Neuronal stem cell (in vitro differentiated cells): Measurements from ENCODE around the gene SHF.

ENCODE experiments used
- DNase-seq: peaks from one replicate; pipeline ENCODE4 v3.0.0-alpha.2; 2013; ENCODE audit warnings: low spot score
- H2AFZ ChIP-seq: one replicate; pipeline ENCODE4 v1.6.1; 2013; ENCODE audit warnings: mild to moderate bottlenecking, low read length, inconsistent platforms
- H2AK5ac ChIP-seq: 2 replicates; pipeline ENCODE4 v1.6.1; 2013; ENCODE audit warnings: low read depth, mild to moderate bottlenecking, inconsistent platforms, low read length, moderate library complexity, mixed read lengths
- H2BK120ac ChIP-seq: 2 replicates; pipeline ENCODE4 v1.6.1; 2013; ENCODE audit warnings: low read depth, mild to moderate bottlenecking, inconsistent platforms, low read length, moderate library complexity, mixed read lengths
- H2BK12ac ChIP-seq: one replicate; pipeline ENCODE4 v1.6.1; 2013; ENCODE audit warnings: low read length, inconsistent platforms
- H2BK15ac ChIP-seq: 2 replicates; pipeline ENCODE4 v1.6.1; 2013; ENCODE audit warnings: mild to moderate bottlenecking, low read length, inconsistent platforms, mixed read lengths
- H2BK5ac ChIP-seq: one replicate; pipeline ENCODE4 v1.6.1; 2013; ENCODE audit warnings: inconsistent platforms, mild to moderate bottlenecking, low read length, moderate library complexity
- H3K14ac ChIP-seq: one replicate; pipeline ENCODE4 v1.6.1; 2013; ENCODE audit warnings: low read length, inconsistent platforms
- H3K18ac ChIP-seq: 2 replicates; pipeline ENCODE4 v1.6.1; 2013; ENCODE audit warnings: low read length, inconsistent platforms
- H3K23ac ChIP-seq: 2 replicates; pipeline ENCODE4 v1.6.1; 2013; ENCODE audit warnings: low read depth, mild to moderate bottlenecking, mixed read lengths, low read length, inconsistent platforms; ENCODE audit not compliant: poor library complexity
- H3K27ac ChIP-seq: replicated peaks from 3 replicates; pipeline ENCODE4 v1.5.1; 2013; ENCODE audit warnings: low read length, inconsistent platforms
- H3K27me3 ChIP-seq, 3 experiments: 2 replicates each; pipeline ENCODE4 v1.6.1; 2013; ENCODE audit warnings: low read length in 3 of 3, mild to moderate bottlenecking in 2 of 3, inconsistent platforms in 1 of 3, low read depth in 1 of 3, mixed read lengths in 1 of 3, moderate library complexity in 1 of 3; ENCODE audit not compliant: control insufficient read depth in 3 of 3, insufficient read depth in 3 of 3
- H3K36me3 ChIP-seq, 2 donors: replicated peaks in 1 of 2; 2 replicates each; pipeline ENCODE4 v1.6.1; 2013; ENCODE audit warnings: low read length in 2 of 2; ENCODE audit not compliant: control insufficient read depth in 2 of 2, insufficient read depth in 2 of 2
- H3K4ac ChIP-seq: 2 replicates; pipeline ENCODE4 v1.6.1; 2013; ENCODE audit warnings: inconsistent platforms, mild to moderate bottlenecking, low read length, moderate library complexity
- H3K4me1 ChIP-seq, 2 donors: 1 replicate in 1 of 2; 2 replicates in 1 of 2; pipeline ENCODE4 v1.6.1; 2013; ENCODE audit warnings: low read length in 2 of 2, low read depth in 1 of 2; ENCODE audit not compliant: control insufficient read depth in 2 of 2, insufficient read depth in 1 of 2
- H3K4me2 ChIP-seq: one replicate; pipeline ENCODE4 v1.6.1; 2013; ENCODE audit warnings: mild to moderate bottlenecking, low read length, inconsistent platforms; ENCODE audit not compliant: insufficient read depth, poor library complexity, severe bottlenecking
- H3K4me3 ChIP-seq, 2 donors: 2 replicates each; pipeline ENCODE4 v1.5.1; 2013; ENCODE audit warnings: low read length in 2 of 2, mild to moderate bottlenecking in 2 of 2, inconsistent platforms in 1 of 2, moderate library complexity in 1 of 2
- H3K79me1 ChIP-seq: one replicate; pipeline ENCODE4 v1.6.1; 2013; ENCODE audit warnings: low read depth, mild to moderate bottlenecking, inconsistent platforms, low read length, moderate library complexity
- H3K9ac ChIP-seq: one replicate; pipeline ENCODE4 v1.6.1; 2013; ENCODE audit warnings: mild to moderate bottlenecking, low read depth, low read length, inconsistent platforms; ENCODE audit not compliant: poor library complexity
- H3K9me3 ChIP-seq, 2 donors: replicated peaks in 1 of 2; 2 replicates each; pipeline versions ENCODE3 to v1.6.1; 2013; ENCODE audit warnings: low read length in 2 of 2, mild to moderate bottlenecking in 2 of 2, inconsistent platforms in 1 of 2, low read depth in 1 of 2, mixed read lengths in 1 of 2, moderate library complexity in 1 of 2; ENCODE audit not compliant: control insufficient read depth in 2 of 2, insufficient read depth in 1 of 2
- H4K8ac ChIP-seq: one replicate; pipeline ENCODE4 v1.6.1; 2013; ENCODE audit warnings: low read depth, mild to moderate bottlenecking, inconsistent platforms, low read length, moderate library complexity
- H4K91ac ChIP-seq: one replicate; pipeline ENCODE4 v1.6.1; 2013; ENCODE audit warnings: low read length, low read depth, mild to moderate bottlenecking, inconsistent platforms; ENCODE audit not compliant: poor library complexity
- WGBS, 2 donors: extraction: QIAGEN DNeasy Blood & Tissue Kit; methylation state at CpG; one replicate each; pipeline ENCODE4 v1.1.7; 2013; ENCODE audit warnings: missing lambda C conversion rate in 2 of 2, mixed read lengths in 1 of 2; ENCODE audit not compliant: insufficient read length in 2 of 2, insufficient replicate concordance in 1 of 2; ENCODE audit errors: extremely low coverage in 2 of 2; 5-methylcytosine and 5-hydroxymethylcytosine counted together

The SHF gene

DNA sequence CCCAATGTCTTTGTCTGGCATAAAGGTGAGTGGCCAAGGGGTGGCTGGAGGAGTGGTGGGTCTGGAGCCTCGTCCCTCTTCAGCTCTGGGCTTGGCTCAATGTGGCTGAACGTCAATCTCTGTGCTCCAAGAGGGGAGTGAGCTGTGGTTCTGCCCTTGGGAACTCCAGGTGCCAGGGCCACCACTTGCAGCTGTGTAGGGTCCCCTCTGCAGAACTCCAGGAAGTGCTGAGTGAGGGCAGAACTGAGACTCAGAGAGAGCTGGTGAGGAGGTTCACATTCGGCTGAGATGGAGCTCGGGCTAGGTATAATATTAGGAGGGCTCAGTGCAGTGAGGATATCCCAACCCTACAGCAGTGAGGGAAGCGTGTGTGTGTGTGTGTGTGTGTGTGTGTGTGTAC, 46.4 kb downstream of the SHF start:
- Histone ChIP-seq H2BK15ac (no peak overlapping the region), H3K4me2 (no peak overlapping the region), H3K4me3 (no peak overlapping the region), H3K36me3 (no peaks in the 10 kb centered on the region), H3K4ac (no peak overlapping the region), H3K14ac (no peak overlapping the region), H3K27me3 (peaks cover 2 to 79% (median 5%) of the 10 kb centered on the region in 3 experiments), H3K27ac (no peak overlapping the region), H2AFZ (no peak overlapping the region), H3K4me1 (no peaks in the 10 kb centered on the region), H4K91ac (no peak overlapping the region), H3K23ac (no peak overlapping the region), H3K9me3 (no peaks in the 10 kb centered on the region), H2BK12ac (no peak overlapping the region), H4K8ac (no peak overlapping the region), H2AK5ac (no peak overlapping the region), H3K9ac (no peak overlapping the region), H3K79me1 (no peaks in the 10 kb centered on the region), H2BK120ac (no peak overlapping the region), H2BK5ac (no peak overlapping the region), H3K18ac (no peak overlapping the region)
- DNase-seq, result no peak
- no CpG with 5 or more reads among the region's 5 CpGs for WGBS, 2 donors

- Histone ChIP-seq H3K4me1 (no peaks in the 10 kb centered on the region), H3K18ac (no peak overlapping the region), H2BK15ac (no peak overlapping the region), H3K23ac (no peak overlapping the region), H3K9ac (no peak overlapping the region), H2BK12ac (no peak overlapping the region), H3K4me3 (no peak overlapping the region), H3K27me3 (peaks cover 2 to 84% (median 11%) of the 10 kb centered on the region in 3 experiments), H3K9me3 (no peaks in the 10 kb centered on the region), H2BK120ac (no peak overlapping the region), H2AFZ (no peak overlapping the region), H4K8ac (no peak overlapping the region), H4K91ac (no peak overlapping the region), H2AK5ac (no peak overlapping the region), H3K27ac (no peak overlapping the region), H2BK5ac (no peak overlapping the region), H3K14ac (no peak overlapping the region), H3K4me2 (no peak overlapping the region), H3K79me1 (no peaks in the 10 kb centered on the region), H3K4ac (no peak overlapping the region), H3K36me3 (no peaks in the 10 kb centered on the region)
- no CpG with 5 or more reads among the region's 10 CpGs for WGBS, 2 donors
- DNase-seq, result no peak
These were observed 47.1 kb downstream of the SHF start for GRCh38 chr15:45140557-45141250.

DNA sequence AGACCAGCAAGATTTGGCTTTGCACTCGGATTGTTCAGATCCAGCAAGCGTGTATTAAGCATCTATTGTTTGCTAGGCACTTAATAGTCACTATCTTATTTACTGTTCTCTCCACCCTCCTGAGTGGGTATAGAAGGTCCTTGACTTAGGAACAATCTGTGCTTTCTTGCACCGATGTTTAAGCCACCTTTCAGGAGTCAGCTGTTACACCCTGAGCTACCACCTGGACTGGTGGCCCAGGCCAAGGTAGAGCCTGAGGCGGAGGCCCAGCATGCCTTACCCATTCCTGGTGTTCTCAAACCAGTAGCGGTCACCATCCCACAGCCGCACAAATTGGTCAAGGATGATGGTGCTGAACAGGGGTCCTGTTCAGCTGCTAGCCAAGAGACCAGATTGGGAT, 48.0 kb downstream of the SHF start:
- H2BK15ac ChIP-seq, result no peak overlapping the region
- H2BK120ac ChIP-seq, result no peak overlapping the region
- H3K4me2 ChIP-seq, result no peak overlapping the region
- H2BK5ac ChIP-seq, result no peak overlapping the region
- peaks cover 6 to 86% (median 18%) of the 10 kb centered on the region in 3 experiments for H3K27me3 ChIP-seq
- no peak overlapping the region for H3K18ac ChIP-seq
- no peaks in the 10 kb centered on the region for H3K4me1 ChIP-seq
- WGBS, 2 donors, result no CpG with 5 or more reads among the region's 6 CpGs
- no peak overlapping the region for H4K8ac ChIP-seq
- H3K14ac ChIP-seq, result no peak overlapping the region
- H3K9me3 ChIP-seq, result peaks cover 0 to 2% of the 10 kb centered on the region in 2 donors
- H3K27ac ChIP-seq, result no peak overlapping the region
- DNase-seq, result no peak
- no peak overlapping the region for H3K23ac ChIP-seq
- H2AFZ ChIP-seq, result no peak overlapping the region
- H2AK5ac ChIP-seq, result no peak overlapping the region
- no peak overlapping the region for H2BK12ac ChIP-seq
- H3K36me3 ChIP-seq, result no peaks in the 10 kb centered on the region
- no peak overlapping the region for H3K9ac ChIP-seq
- no peak overlapping the region for H3K4ac ChIP-seq
- no peaks in the 10 kb centered on the region for H3K79me1 ChIP-seq
- H4K91ac ChIP-seq, result no peak overlapping the region
- no peak overlapping the region for H3K4me3 ChIP-seq

DNA sequence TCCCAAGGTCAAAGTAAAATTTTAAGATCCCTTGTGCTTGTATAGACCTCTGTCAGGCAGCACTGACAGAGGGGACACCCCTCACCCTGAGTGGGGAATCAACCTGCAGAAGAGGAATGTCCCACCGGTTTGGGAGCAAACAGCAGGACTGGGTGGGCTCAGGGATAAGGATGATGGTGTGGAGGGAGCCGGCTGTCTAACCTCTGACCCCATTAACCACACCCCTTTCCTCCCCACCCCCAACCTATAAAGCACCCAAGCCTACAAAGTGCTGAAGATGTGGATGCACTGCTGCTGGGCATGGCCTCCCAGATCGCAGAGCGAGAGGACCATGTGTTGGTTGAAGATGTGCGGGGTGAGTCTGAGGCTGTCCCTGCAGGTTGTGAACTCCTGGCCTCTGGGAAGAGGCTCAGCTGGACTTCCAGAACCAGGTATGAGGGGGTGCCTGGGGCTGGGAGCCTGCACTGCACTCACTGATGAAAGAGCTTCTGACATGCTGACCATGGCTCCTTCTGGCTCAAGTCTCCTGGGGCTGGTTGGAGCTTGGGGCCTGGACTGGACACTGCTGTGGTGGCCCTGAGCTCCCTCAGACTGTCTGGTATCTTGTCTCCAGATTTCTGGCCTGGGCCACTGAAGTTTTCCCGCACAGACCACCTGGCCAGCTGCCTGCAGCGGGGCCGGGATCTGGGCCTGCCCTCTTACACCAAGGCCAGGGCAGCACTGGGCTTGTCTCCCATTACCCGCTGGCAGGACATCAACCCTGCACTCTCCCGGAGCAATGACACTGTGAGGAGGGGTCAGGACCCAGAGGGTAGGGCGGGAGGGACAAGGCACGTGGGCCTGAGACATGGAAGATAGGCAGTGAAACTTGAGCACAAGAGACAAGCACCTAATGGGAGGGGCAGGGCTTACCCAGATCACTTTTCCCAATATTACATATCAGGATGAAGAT, 48.7 kb downstream of the SHF start:
- H3K4me2 ChIP-seq, result no peak overlapping the region
- no peak overlapping the region for H4K91ac ChIP-seq
- H3K27ac ChIP-seq, result no peak overlapping the region
- no peak overlapping the region for H2BK15ac ChIP-seq
- H3K14ac ChIP-seq, result no peak overlapping the region
- H3K23ac ChIP-seq, result no peak overlapping the region
- H3K27me3 ChIP-seq, result peaks cover 11 to 87% (median 25%) of the 10 kb centered on the region in 3 experiments
- H3K18ac ChIP-seq, result peak overlapping the region; percentile 46
- no peak overlapping the region for H2AK5ac ChIP-seq
- no peak overlapping the region for H3K4ac ChIP-seq
- no peak overlapping the region for H2BK12ac ChIP-seq
- no peak overlapping the region for H2BK120ac ChIP-seq
- peak overlapping the region; percentile 9 for H4K8ac ChIP-seq
- H3K79me1 ChIP-seq, result no peaks in the 10 kb centered on the region
- H3K4me1 ChIP-seq, result no peaks in the 10 kb centered on the region
- H3K4me3 ChIP-seq, result no peak overlapping the region
- no peak overlapping the region for H3K9ac ChIP-seq
- DNase-seq, result no peak
- H3K9me3 ChIP-seq, result peaks cover 2 to 6% of the 10 kb centered on the region in 2 donors
- no peaks in the 10 kb centered on the region for H3K36me3 ChIP-seq
- no CpG with 5 or more reads among the region's 12 CpGs for WGBS, 2 donors
- no peak overlapping the region for H2AFZ ChIP-seq
- H2BK5ac ChIP-seq, result peak overlapping the region; percentile 56
